ENCODE data around the gene RANGRF.

Gene RANGRF, protein sequence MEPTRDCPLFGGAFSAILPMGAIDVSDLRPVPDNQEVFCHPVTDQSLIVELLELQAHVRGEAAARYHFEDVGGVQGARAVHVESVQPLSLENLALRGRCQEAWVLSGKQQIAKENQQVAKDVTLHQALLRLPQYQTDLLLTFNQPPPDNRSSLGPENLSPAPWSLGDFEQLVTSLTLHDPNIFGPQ

DNA sequence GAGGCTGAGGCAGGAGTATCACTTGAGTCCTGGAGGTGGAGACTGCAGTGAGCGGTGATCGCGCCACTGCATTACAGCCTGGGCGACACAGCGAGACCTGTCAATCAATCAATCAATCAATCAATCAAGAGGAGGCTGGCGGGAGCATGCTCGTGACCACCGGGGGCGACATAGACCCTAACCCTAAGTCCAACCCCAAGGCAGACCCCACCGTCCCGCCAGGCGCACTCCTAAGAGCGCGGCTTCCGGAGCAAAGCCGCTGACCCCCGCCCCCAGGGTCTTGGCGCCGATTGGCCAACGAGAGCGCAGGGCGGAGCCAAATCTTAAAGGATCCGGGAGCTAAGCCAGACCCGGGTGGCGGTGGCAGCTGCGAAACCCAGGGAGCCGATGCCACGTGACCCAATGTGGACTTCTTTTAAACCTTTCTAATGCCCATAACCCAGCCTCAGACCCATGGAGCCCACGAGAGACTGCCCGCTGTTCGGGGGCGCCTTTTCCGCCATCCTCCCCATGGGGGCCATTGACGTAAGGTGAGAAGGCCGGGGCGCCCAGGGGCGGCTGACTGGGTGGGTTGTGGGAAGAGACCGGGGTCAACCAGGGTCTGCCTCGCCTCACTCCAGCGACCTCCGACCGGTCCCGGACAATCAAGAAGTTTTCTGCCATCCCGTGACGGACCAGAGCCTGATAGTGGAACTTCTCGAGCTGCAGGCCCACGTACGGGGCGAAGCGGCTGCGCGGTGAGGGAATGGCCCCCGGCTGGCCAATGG lies at the start of gene RANGRF:
Gene RANGRF, plus strand, starts transcription at position 335 of the 767 bp plus-strand sequence. Its CDS starts 119 bp downstream, at position 454.
- CTCF ChIA-PET, result interaction anchor here (1.3 kb wide), 1 partner anchor 13 kb away, joined by 4 read pairs; no protein-coding TSS in a partner anchor

DNA sequence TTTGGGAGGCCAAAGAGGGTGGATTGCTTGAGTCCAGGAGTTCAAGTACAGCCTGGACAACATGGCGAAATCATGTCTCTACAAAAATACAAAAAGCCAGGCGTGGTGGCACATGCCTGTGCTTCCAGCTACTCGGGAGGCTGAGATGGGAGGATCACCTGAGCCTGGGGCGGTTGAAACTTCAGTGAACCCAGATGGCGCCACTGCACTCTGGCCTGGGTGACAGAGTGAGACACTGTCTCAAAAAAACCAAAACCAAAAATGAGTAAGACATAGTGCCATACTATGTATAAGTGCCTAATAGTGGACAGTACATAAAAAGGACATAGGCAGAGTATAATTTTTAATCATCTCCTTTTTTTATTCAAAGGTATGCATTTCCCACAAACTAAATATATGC lies 44.6 kb upstream of the RANGRF start:
- TF ChIP-seq FOXM1 (IDR thresholded peaks at IDR 0.05; ENCODE audit: borderline replicate concordance) (no peak), FOXA1 (IDR thresholded peaks at IDR 0.05) (no peak), ARNT (IDR thresholded peaks at IDR 0.05) (no peak), L3MBTL2 (conservative IDR thresholded peaks at IDR 0.05) (no peak), BHLHE40 (IDR thresholded peaks at IDR 0.05; ENCODE audit: borderline replicate concordance) (no peak), FOXK2 (IDR thresholded peaks at IDR 0.05) (no peak), SP1 (IDR thresholded peaks at IDR 0.05) (no peak), CTBP1 (IDR thresholded peaks at IDR 0.05; ENCODE audit: borderline replicate concordance) (no peak), LEF1 (IDR thresholded peaks at IDR 0.05; ENCODE audit: borderline replicate concordance) (no peak), ZNF384 (IDR thresholded peaks at IDR 0.05) (no peak), NFRKB (IDR thresholded peaks at IDR 0.05) (no peak), TARDBP (IDR thresholded peaks at IDR 0.05) (no peak), HDGF (IDR thresholded peaks at IDR 0.05; ENCODE audit: borderline replicate concordance) (no peak)
- TF ChIP-seq, protein P1, sequence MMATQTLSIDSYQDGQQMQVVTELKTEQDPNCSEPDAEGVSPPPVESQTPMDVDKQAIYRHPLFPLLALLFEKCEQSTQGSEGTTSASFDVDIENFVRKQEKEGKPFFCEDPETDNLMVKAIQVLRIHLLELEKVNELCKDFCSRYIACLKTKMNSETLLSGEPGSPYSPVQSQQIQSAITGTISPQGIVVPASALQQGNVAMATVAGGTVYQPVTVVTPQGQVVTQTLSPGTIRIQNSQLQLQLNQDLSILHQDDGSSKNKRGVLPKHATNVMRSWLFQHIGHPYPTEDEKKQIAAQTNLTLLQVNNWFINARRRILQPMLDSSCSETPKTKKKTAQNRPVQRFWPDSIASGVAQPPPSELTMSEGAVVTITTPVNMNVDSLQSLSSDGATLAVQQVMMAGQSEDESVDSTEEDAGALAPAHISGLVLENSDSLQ (IDR thresholded peaks at IDR 0.05), result no peak
- DNase-seq (ENCODE audit: extremely low spot score), result no peak
- CTCF ChIA-PET, result no interaction called here
- POLR2A ChIA-PET, result interaction anchor here (1.3 to 6.8 kb wide), 3 partner anchors 19 to 52 kb away, joined by 3 to 126 read pairs (median 8); partner anchors contain the start of genes AURKB and SLC25A35

More for the DNA sequence above, at the start of gene RANGRF:
- DNase-seq (ENCODE audit: extremely low spot score), result peak; percentile 93
- no peak for TF ChIP-seq NFRKB (IDR thresholded peaks at IDR 0.05)
- TF ChIP-seq L3MBTL2 (conservative IDR thresholded peaks at IDR 0.05), result peak; percentile 55
- TF ChIP-seq TARDBP (IDR thresholded peaks at IDR 0.05), result no peak
- TF ChIP-seq FOXM1 (IDR thresholded peaks at IDR 0.05; ENCODE audit: borderline replicate concordance), result no peak
- no peak for TF ChIP-seq FOXK2 (IDR thresholded peaks at IDR 0.05)
- TF ChIP-seq CTBP1 (IDR thresholded peaks at IDR 0.05; ENCODE audit: borderline replicate concordance), result no peak
- TF ChIP-seq LEF1 (IDR thresholded peaks at IDR 0.05; ENCODE audit: borderline replicate concordance), result no peak
- TF ChIP-seq, protein P1 (IDR thresholded peaks at IDR 0.05), result peak; percentile 98
- peak; percentile 16; the same call in 1 of the 2 replicates for TF ChIP-seq ELF4 (IDR thresholded peaks at IDR 0.05)
- POLR2A ChIA-PET, result interaction anchor here (0.6 to 1.9 kb wide), 12 partner anchors 16 to 827 kb away, joined by 3 to 11 read pairs (median 4); partner anchors contain the start of genes CTC1 and KRABD2

DNA sequence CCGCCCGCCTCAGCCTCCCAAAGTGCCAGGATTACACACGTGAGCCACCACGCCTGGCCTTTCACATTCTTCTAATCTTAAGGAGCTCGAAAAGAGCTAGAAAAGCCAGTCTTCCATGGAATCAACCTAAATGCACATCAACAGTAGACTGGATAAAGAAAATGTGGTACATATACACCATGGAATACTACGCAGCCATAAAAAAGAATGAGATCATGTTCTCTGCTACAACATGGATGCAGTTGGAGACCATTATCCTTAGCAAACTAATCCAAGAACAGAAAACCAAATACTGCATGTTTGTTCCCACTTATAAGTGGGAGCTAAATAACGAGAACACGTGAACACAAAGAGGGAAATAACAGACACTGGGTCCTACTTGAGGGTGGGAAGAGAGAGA lies 43.7 kb upstream of the RANGRF start:
- TF ChIP-seq FOXM1 (IDR thresholded peaks at IDR 0.05; ENCODE audit: borderline replicate concordance) (no peak), SUZ12 (IDR thresholded peaks at IDR 0.05) (no peak), TARDBP (IDR thresholded peaks at IDR 0.05) (no peak), LEF1 (IDR thresholded peaks at IDR 0.05; ENCODE audit: borderline replicate concordance) (no peak), FOXK2 (IDR thresholded peaks at IDR 0.05) (no peak)
- POLR2A ChIA-PET, result interaction anchor here (1.3 to 6.8 kb wide), 3 partner anchors 20 to 51 kb away, joined by 3 to 126 read pairs (median 8); partner anchors contain the start of genes AURKB and SLC25A35
- CTCF ChIA-PET, result no interaction called here
- DNase-seq (ENCODE audit: extremely low spot score), result no peak

DNA sequence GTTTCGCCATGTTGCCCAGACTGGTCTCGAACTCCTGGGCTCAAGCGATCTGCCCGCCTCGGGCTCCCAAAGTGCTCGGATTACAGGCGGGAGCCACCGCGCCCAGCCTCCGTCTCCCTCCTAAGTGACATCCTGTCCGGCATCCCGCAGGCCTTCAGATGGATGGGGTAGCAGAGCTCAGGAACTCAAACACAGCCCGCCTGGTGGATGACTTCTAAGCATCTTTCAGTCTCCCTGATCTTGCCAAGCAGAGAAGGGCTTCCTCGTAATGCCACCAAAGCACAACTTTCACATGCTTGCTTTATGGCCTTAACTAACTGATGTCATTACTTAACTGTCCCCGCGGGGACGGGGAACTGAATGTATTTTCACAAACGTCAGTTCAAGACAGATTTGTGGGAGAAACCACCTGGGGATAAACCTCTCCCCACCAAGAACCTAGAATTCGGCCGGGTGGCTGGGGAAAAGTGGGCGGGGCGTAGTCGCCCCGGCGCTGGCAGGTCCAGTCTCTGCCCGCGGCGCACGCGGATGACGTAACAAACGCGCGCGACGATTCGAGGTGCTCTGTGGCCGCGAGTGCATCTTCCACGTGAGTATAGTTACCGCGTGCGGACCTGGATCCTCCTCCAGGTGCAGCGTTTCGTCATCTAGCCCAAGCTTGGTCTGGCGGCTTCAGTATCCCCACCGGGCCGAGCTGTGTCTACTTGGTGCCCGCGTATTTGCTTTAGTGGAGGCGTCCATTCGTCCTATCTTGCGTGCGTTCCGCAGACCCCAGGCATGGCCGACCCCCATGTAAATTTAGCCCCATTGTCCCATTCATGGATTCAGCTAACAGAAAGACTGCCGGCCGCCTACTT lies 39.5 kb upstream of the RANGRF start, which contains the start of gene PFAS:
Gene PFAS, plus strand, starts transcription at position 539 of the 857 bp plus-strand sequence. CDS start 4,649 bp downstream, outside the sequence.
- ChIA-PET POLR2A (interaction anchor here (0.7 to 6.8 kb wide), 27 partner anchors 11 to 392 kb away, joined by 3 to 126 read pairs (median 5); partner anchors contain the start of genes AURKB, BORCS6, KRABD2 and NAA38), CTCF (no interaction called here)
- TF ChIP-seq ARNT (IDR thresholded peaks at IDR 0.05), result no peak; the same call in 1 of the 2 replicates
- TF ChIP-seq TARDBP (IDR thresholded peaks at IDR 0.05), result peak; percentile 80
- peak; percentile 70 for TF ChIP-seq L3MBTL2 (conservative IDR thresholded peaks at IDR 0.05)
- TF ChIP-seq SP1 (IDR thresholded peaks at IDR 0.05), result no peak
- TF ChIP-seq LEF1 (IDR thresholded peaks at IDR 0.05; ENCODE audit: borderline replicate concordance), result peak; percentile 50; the same call in 1 of the 2 replicates
- TF ChIP-seq, protein P1 (IDR thresholded peaks at IDR 0.05), result peak; percentile 64
- peak; percentile 94 for DNase-seq (ENCODE audit: extremely low spot score)
